ENCODE data around the gene RCC2. TPM values are rescaled to one million over a fixed set of nuclear protein-coding genes. Genes with fewer than 3 reads are reported as not detected.

RCC2 gene
- total RNA-seq (2014; rRNA removed; shearing (Covaris generic)) (125 and 139 TPM in 2 replicates), total RNA-seq (2022) (250 and 271 TPM in 2 replicates), Bru-seq, nascent RNA (percentile 94 among the genes with signal in this experiment), BruChase-seq, experiment 1, labeled RNA remaining after a 6-hour chase (percentile 98 among the genes with signal in this experiment), BruChase-seq, experiment 2, labeled RNA remaining after a 2-hour chase (percentile 98 among the genes with signal in this experiment)
- long read RNA-seq, full-length matches to known transcripts: 39 of 167 reads
- long read RNA-seq, partial matches to known transcripts: 47 of 167 reads
- long read RNA-seq, other reads (novel, unspliced or antisense): 81 of 167 reads

- H3K27ac ChIP-seq (ENCODE audit: low read depth, low read length, poor library complexity, severe bottlenecking): peak within 1 kb of the TSS; percentile 95
- no peaks in the 10 kb centered on the region for H3K9me2 ChIP-seq (ENCODE audit: insufficient read depth, low read length)
- H3K79me2 ChIP-seq (ENCODE audit: insufficient read depth, low read depth, low read length): peaks cover 41% of the 10 kb centered on the region
- BruUV-seq (replicated peaks): no TSS peak
- ChIA-PET POLR2A (interaction anchor here (1.0 to 1.4 kb wide), 2 partner anchors 13 to 29 kb away, joined by 3 to 10 read pairs; no protein-coding TSS in a partner anchor), CTCF (ENCODE audit: unreplicated experiment) (no interaction called here)
- intact Hi-C loops (cut with micrococcal nuclease; ENCODE audit: unreplicated experiment): loop anchor here (5.0 kb wide), 1 partner anchor 98 kb away; the partner anchor contains the start of gene ARHGEF10L
- peak; percentile 89 for DNase-seq (ENCODE audit: low spot score)
- no peaks in the 10 kb centered on the region for H3K9me3 ChIP-seq (ENCODE audit: low read length)
- H4K20me1 ChIP-seq (ENCODE audit: insufficient read depth, low read length): peaks cover 28% of the 10 kb centered on the region
- H3K4me1 ChIP-seq (ENCODE audit: insufficient read depth, low read length, poor library complexity, severe bottlenecking): peaks cover 41% of the 10 kb centered on the region
- TF ChIP-seq EZH2phosphoT487 (IDR thresholded peaks at IDR 0.05; ENCODE audit: borderline replicate concordance, low read depth, low read length): no peak
- no peak; the same call in 1 of the 2 replicates for TF ChIP-seq CTCF (conservative IDR thresholded peaks at IDR 0.05; ENCODE audit: low read length)
- peaks cover 36% of the 10 kb centered on the region for H3K36me3 ChIP-seq (ENCODE audit: insufficient read depth, low read length)
- peak within 1 kb of the TSS; percentile 99 for H3K4me3 ChIP-seq (ENCODE audit: low read depth, low read length, poor library complexity, severe bottlenecking)
- peak within 1 kb of the TSS; percentile 67 for H2AFZ ChIP-seq (ENCODE audit: low read length)
- peak within 1 kb of the TSS; percentile 83 for H3K4me2 ChIP-seq (ENCODE audit: low read length)
Observed at GRCh38 chr1:17439250-17440073, at the start of gene RCC2. TSS of gene RCC2 (minus strand) at chr1:17439677. CDS start at chr1:17438514, 1,163 bp downstream.

- H3K4me1 ChIP-seq (ENCODE audit: insufficient read depth, low read length, poor library complexity, severe bottlenecking): peaks cover 4% of the 10 kb centered on the region
- TF ChIP-seq CTCF (conservative IDR thresholded peaks at IDR 0.05; ENCODE audit: low read length): no peak
- TF ChIP-seq EZH2phosphoT487 (IDR thresholded peaks at IDR 0.05; ENCODE audit: borderline replicate concordance, low read depth, low read length): no peak
- no peaks in the 10 kb centered on the region for H4K20me1 ChIP-seq (ENCODE audit: insufficient read depth, low read length)
- no peaks in the 10 kb centered on the region for H3K79me2 ChIP-seq (ENCODE audit: insufficient read depth, low read depth, low read length)
- no TSS peak for BruUV-seq (replicated peaks)
- no peak overlapping the region for H3K4me2 ChIP-seq (ENCODE audit: low read length)
- no peaks in the 10 kb centered on the region for H3K36me3 ChIP-seq (ENCODE audit: insufficient read depth, low read length)
- no peak overlapping the region for H3K27ac ChIP-seq (ENCODE audit: low read depth, low read length, poor library complexity, severe bottlenecking)
- H2AFZ ChIP-seq (ENCODE audit: low read length): no peak overlapping the region
- no peaks in the 10 kb centered on the region for H3K9me3 ChIP-seq (ENCODE audit: low read length)
- no peak overlapping the region for H3K4me3 ChIP-seq (ENCODE audit: low read depth, low read length, poor library complexity, severe bottlenecking)
- intact Hi-C loops (cut with micrococcal nuclease; ENCODE audit: unreplicated experiment): loop anchor here (5.0 kb wide), 1 partner anchor 64 kb away; no protein-coding TSS in a partner anchor
- no peaks in the 10 kb centered on the region for H3K9me2 ChIP-seq (ENCODE audit: insufficient read depth, low read length)
- ChIA-PET CTCF (ENCODE audit: unreplicated experiment) (no interaction called here), POLR2A (no interaction called here)
- DNase-seq (ENCODE audit: low spot score): no peak
Observed at GRCh38 chr1:17486242-17486641, 46.8 kb upstream of the RCC2 start.

Measured in OCI-LY7 (cell line).